ENCODE measurements around the gene PIF1.

DNA sequence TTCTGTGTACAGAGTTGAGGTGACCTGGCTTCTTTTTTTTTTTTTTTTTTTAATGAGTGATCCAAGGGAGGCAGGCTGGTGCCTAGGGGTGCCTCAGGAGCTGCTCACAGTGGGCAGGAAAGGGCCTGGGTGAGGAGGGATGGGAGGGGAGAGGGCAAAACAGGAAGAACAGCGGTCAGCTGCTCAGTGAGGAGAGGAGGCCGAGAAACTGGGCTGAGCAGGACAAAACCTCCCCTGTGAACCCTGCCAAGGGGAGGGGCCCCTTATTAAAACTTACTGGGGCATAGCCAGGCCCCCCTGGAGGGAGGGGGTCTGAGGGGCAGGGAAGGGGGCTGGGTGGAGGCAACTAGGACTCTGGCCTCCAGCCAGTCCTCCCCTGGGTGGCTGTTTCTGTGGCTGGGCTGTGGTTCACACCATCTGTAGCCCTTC, 19.8 kb upstream of the PIF1 start:
- TF ChIP-seq, protein P1, sequence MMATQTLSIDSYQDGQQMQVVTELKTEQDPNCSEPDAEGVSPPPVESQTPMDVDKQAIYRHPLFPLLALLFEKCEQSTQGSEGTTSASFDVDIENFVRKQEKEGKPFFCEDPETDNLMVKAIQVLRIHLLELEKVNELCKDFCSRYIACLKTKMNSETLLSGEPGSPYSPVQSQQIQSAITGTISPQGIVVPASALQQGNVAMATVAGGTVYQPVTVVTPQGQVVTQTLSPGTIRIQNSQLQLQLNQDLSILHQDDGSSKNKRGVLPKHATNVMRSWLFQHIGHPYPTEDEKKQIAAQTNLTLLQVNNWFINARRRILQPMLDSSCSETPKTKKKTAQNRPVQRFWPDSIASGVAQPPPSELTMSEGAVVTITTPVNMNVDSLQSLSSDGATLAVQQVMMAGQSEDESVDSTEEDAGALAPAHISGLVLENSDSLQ (IDR thresholded peaks at IDR 0.05), result no peak
- TF ChIP-seq BHLHE40 (IDR thresholded peaks at IDR 0.05; ENCODE audit: borderline replicate concordance), result no peak
